ENCODE measurements around the gene NLK.
"Not testable (repeated sequence)": the region's sequence is repeated elsewhere in the genome, so short reads cannot be mapped to it uniquely, and the experiment has no call there.

NLK gene

GRCh38 chr17:28072936-28073533, 30.6 kb downstream of the NLK start:
- DNase-seq (ENCODE audit: low spot score), result no peak

- DNase-seq (ENCODE audit: low spot score), result no peak
These were observed 31.5 kb downstream of the NLK start for GRCh38 chr17:28074010-28074409.

- DNase-seq (ENCODE audit: low spot score), result no peak
These were observed 33.7 kb downstream of the NLK start for GRCh38 chr17:28076144-28076543.

- DNase-seq (ENCODE audit: low spot score), result not testable (repeated sequence)
These were observed 34.7 kb downstream of the NLK start for GRCh38 chr17:28077140-28077539.

GRCh38 chr17:28078341-28079229, 36.1 kb downstream of the NLK start:
- no peak for DNase-seq (ENCODE audit: low spot score)

- no peak for DNase-seq (ENCODE audit: low spot score)
These were observed 39.0 kb downstream of the NLK start for GRCh38 chr17:28081467-28081866.

GRCh38 chr17:28085766-28086165, 43.3 kb downstream of the NLK start:
- DNase-seq (ENCODE audit: low spot score), result no peak

GRCh38 chr17:28086519-28086918, 44.0 kb downstream of the NLK start:
- DNase-seq (ENCODE audit: low spot score), result no peak

- no peak for DNase-seq (ENCODE audit: low spot score)
These were observed 45.3 kb downstream of the NLK start for GRCh38 chr17:28087743-28088142.

- DNase-seq (ENCODE audit: low spot score), result no peak
These were observed 48.1 kb downstream of the NLK start for GRCh38 chr17:28090551-28090950.

- DNase-seq (ENCODE audit: low spot score), result no peak
These were observed 49.6 kb downstream of the NLK start for GRCh38 chr17:28092088-28092487.

- no peak for DNase-seq (ENCODE audit: low spot score)
These were observed 51.7 kb downstream of the NLK start for GRCh38 chr17:28093999-28094716.

GRCh38 chr17:28096756-28097155, 54.3 kb downstream of the NLK start:
- no peak for DNase-seq (ENCODE audit: low spot score)

GRCh38 chr17:28097254-28097653, 54.8 kb downstream of the NLK start:
- DNase-seq (ENCODE audit: low spot score), result no peak

- no peak for DNase-seq (ENCODE audit: low spot score)
These were observed 55.4 kb downstream of the NLK start for GRCh38 chr17:28097901-28098300.

- DNase-seq (ENCODE audit: low spot score), result not testable (repeated sequence)
These were observed 56.1 kb downstream of the NLK start for GRCh38 chr17:28098591-28098990.

- no peak for DNase-seq (ENCODE audit: low spot score)
These were observed 57.8 kb downstream of the NLK start for GRCh38 chr17:28100251-28100650.

GRCh38 chr17:28100936-28101335, 58.5 kb downstream of the NLK start:
- no peak for DNase-seq (ENCODE audit: low spot score)

- no peak for DNase-seq (ENCODE audit: low spot score)
These were observed 59.4 kb downstream of the NLK start for GRCh38 chr17:28101919-28102318.

GRCh38 chr17:28105501-28105900, 63.0 kb downstream of the NLK start:
- DNase-seq (ENCODE audit: low spot score), result no peak

GRCh38 chr17:28110184-28110583, 67.7 kb downstream of the NLK start:
- no peak for DNase-seq (ENCODE audit: low spot score)

GRCh38 chr17:28112181-28112580, 69.7 kb downstream of the NLK start:
- no peak for DNase-seq (ENCODE audit: low spot score)

- no peak for DNase-seq (ENCODE audit: low spot score)
These were observed 70.1 kb downstream of the NLK start for GRCh38 chr17:28112606-28113005.

Data from putamen (tissue), 1 donor.